Gastroesophageal sphincter (tissue), 3 donors: ENCODE data around the gene EVC2.

Source experiments
- EP300 ChIP-seq: sonication (generic); formaldehyde crosslinking; IDR thresholded peaks from one replicate; pipeline ENCODE4 v1.6.1; 2017; ENCODE audit warnings: antibody characterized with exemption, mild to moderate bottlenecking
- POLR2A ChIP-seq, 2 donors: fragments of 450-650 bp; IDR thresholded peaks; one replicate each; pipeline ENCODE4 v1.6.1; 2017; ENCODE audit warnings: antibody characterized with exemption in 2 of 2, mild to moderate bottlenecking in 2 of 2, moderate library complexity in 1 of 2
- TF ChIP-seq, protein P1 (sequence below), 4 experiments: fragments of 200-600 bp in 2 of 4; fragments of 450-650 bp in 2 of 4; sonication (generic) in 1 of 4; IDR thresholded peaks; one replicate each; pipeline ENCODE4 v1.5.1; 2017 to 2019; ENCODE audit warnings: antibody characterized with exemption in 4 of 4, mild to moderate bottlenecking in 2 of 4, moderate library complexity in 2 of 4

DNA sequence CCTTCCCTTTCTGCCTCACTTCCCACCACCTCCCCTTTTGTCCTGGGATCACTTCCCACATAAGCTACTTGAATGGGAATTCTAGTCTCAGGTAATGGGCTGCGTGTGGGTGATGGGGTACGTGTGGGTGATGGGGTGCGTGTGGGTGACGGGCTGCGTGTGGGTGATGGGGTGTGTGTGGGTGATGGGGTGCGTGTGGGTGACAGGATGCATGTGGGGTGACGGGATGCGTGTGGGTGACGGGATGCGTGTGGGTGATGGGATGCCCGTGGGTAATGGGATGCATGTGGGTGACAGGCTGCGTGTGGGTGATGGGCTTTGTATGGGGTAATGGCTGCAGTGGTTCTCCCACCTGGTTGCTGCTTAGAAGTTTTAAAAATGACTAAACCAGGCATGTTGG is 43.6 kb downstream of the EVC2 start:
- TF ChIP-seq, protein P1, sequence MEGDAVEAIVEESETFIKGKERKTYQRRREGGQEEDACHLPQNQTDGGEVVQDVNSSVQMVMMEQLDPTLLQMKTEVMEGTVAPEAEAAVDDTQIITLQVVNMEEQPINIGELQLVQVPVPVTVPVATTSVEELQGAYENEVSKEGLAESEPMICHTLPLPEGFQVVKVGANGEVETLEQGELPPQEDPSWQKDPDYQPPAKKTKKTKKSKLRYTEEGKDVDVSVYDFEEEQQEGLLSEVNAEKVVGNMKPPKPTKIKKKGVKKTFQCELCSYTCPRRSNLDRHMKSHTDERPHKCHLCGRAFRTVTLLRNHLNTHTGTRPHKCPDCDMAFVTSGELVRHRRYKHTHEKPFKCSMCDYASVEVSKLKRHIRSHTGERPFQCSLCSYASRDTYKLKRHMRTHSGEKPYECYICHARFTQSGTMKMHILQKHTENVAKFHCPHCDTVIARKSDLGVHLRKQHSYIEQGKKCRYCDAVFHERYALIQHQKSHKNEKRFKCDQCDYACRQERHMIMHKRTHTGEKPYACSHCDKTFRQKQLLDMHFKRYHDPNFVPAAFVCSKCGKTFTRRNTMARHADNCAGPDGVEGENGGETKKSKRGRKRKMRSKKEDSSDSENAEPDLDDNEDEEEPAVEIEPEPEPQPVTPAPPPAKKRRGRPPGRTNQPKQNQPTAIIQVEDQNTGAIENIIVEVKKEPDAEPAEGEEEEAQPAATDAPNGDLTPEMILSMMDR (IDR thresholded peaks at IDR 0.05), result no peak
- TF ChIP-seq POLR2A (IDR thresholded peaks at IDR 0.05) (no peak), EP300 (no peak)
